Pancreas (tissue), 10 donors: ENCODE data around the gene RARB. TPM values are rescaled to one million over a fixed set of nuclear protein-coding genes. Genes with fewer than 3 reads are reported as not detected.

Source experiments
- ATAC-seq, 4 donors: fragments of 200-7000 bp; cut with Tn5 transposase; one replicate each; pipeline versions ENCODE4 v1.8.0 to v1.9.1; 2020; ENCODE audit warnings: mild to moderate bottlenecking in 4 of 4, moderate library complexity in 4 of 4
- DNase-seq, 6 donors: peaks; one replicate each; pipeline ENCODE4 v3.0.0-alpha.2; 2020
- FAIRE-seq: peaks from 2 replicates; lab custom pipeline; 2012; peaks lifted over from hg19 to GRCh38; lab: Jason Lieb, UNC
- H3K27ac ChIP-seq, 4 donors: fragments of 200-600 bp; sonication (generic); 1 replicate in 3 of 4; 2 replicates in 1 of 4; pipeline versions ENCODE4 v1.5.0 to v1.8.0; 2020
- H3K27me3 ChIP-seq, 4 donors: fragments of 200-600 bp; one replicate each; pipeline ENCODE4 v1.8.0; 2021
- H3K36me3 ChIP-seq, 3 donors: fragments of 200-600 bp; sonication (generic) in 1 of 3; one replicate each; pipeline versions ENCODE4 v1.5.0 to v1.8.0; 2020 to 2021
- H3K4me1 ChIP-seq, 3 donors: fragments of 200-600 bp; one replicate each; pipeline ENCODE4 v1.8.0; 2021
- H3K4me3 ChIP-seq, 4 donors: fragments of 200-600 bp; sonication (generic) in 2 of 4; one replicate each; pipeline versions ENCODE4 v1.5.0 to v1.8.0; 2020 to 2021
- H3K9me3 ChIP-seq, 4 donors: fragments of 200-600 bp; one replicate each; pipeline ENCODE4 v1.8.0; 2021
- WGBS, 2 donors: extraction: QIAGEN DNeasy Blood & Tissue Kit; methylation state at CpG; one replicate each; pipeline ENCODE4 v1.1.7; 2013; 5-methylcytosine and 5-hydroxymethylcytosine counted together
- intact Hi-C, 3 donors: fragments of 100-400 bp; cut with DNase I; formaldehyde crosslinking; loops; one replicate each; pipeline versions ENCODE4 v1.11.1 to v1.14.2; 2022
- polyA plus RNA-seq, 2 donors: library from polyadenylated mRNA; stranded (reverse); fragments of 200-250 nt; gene quantifications; one replicate each; pipeline ENCODE4 v1.2.3, GENCODE V29; 2013
- total RNA-seq, 6 donors: library from RNA; stranded (reverse); fragmentation: NEBNext Ultra II Directional in 4 of 6; extraction: Animal tissue kit (Norgen Biotek cat#: 25700) in 4 of 6; gene quantifications; one replicate each; pipeline versions ENCODE4 v1.2.1 to v1.2.4, GENCODE V29; 2021 to 2023
- TF ChIP-seq, protein P1 (sequence below), 4 donors: fragments of 200-600 bp; sonication (generic) in 3 of 4; IDR thresholded peaks; one replicate each; pipeline versions ENCODE4 v1.5.0 to v1.8.0; 2021; ENCODE audit warnings: antibody characterized with exemption in 4 of 4
- donor health status: healthy with polysubstance abuse.
- donor health status: DM: no; HTN: no; CAD: no; lungs with moderate emphysema.
- donor health status: DM: no; HTN: no; CAD: no.
- donor health status: control.
- donor health status: control.
- donor health status: Bipolar disorder and iron deficiency.
- donor health status: DM: yes; HTN: yes; CAD: no.
- donor health status: DM: no; HTN: no; CAD: no.
- donor health status: DM: no; HTN: no; CAD: no.
- donor health status: DM: yes; HTN: yes; CAD: no.

RARB gene
- total and polyA plus RNA-seq, 8 donors = 0.49 to 3.3 (median 0.75) TPM

DNA sequence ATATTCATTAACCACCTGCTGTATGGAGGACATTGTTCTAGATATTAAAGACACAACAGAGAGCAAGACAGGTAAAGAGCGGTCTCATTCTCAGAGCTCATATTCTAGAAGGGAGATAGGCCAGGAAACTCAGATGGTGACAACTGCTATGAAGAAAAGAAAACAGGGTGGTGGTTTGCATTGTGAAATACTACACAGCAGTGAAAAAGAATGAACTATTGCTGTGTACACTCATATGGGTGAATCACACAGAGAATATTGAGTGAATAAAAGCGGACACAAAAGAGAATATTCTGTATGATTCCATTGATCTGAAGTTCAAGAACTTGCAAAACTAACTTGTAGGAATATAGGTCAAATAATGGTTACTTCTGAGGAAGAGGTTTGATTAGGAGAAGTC lies 159.9 kb downstream of the RARB start:
- no peak for ATAC-seq
- intact Hi-C loops = loop anchor here in 1 of 3 donors (10.0 kb wide), 2 partner anchors 623 to 823 kb away; no protein-coding TSS in a partner anchor
- Histone ChIP-seq H3K4me3 (no peak overlapping the region), H3K27ac (no peak overlapping the region), H3K36me3 (no peaks in the 10 kb centered on the region), H3K27me3 (no peaks in the 10 kb centered on the region), H3K4me1 (peaks cover 0 to 4% (median 0%) of the 10 kb centered on the region in 3 donors), H3K9me3 (no peaks in the 10 kb centered on the region)
- TF ChIP-seq, protein P1, sequence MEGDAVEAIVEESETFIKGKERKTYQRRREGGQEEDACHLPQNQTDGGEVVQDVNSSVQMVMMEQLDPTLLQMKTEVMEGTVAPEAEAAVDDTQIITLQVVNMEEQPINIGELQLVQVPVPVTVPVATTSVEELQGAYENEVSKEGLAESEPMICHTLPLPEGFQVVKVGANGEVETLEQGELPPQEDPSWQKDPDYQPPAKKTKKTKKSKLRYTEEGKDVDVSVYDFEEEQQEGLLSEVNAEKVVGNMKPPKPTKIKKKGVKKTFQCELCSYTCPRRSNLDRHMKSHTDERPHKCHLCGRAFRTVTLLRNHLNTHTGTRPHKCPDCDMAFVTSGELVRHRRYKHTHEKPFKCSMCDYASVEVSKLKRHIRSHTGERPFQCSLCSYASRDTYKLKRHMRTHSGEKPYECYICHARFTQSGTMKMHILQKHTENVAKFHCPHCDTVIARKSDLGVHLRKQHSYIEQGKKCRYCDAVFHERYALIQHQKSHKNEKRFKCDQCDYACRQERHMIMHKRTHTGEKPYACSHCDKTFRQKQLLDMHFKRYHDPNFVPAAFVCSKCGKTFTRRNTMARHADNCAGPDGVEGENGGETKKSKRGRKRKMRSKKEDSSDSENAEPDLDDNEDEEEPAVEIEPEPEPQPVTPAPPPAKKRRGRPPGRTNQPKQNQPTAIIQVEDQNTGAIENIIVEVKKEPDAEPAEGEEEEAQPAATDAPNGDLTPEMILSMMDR (IDR thresholded peaks at IDR 0.05) = no peak
- no peak for DNase-seq
- FAIRE-seq = no peak
- WGBS, 2 donors = 96% methylated on average over 2 of the region's 2 CpGs

DNA sequence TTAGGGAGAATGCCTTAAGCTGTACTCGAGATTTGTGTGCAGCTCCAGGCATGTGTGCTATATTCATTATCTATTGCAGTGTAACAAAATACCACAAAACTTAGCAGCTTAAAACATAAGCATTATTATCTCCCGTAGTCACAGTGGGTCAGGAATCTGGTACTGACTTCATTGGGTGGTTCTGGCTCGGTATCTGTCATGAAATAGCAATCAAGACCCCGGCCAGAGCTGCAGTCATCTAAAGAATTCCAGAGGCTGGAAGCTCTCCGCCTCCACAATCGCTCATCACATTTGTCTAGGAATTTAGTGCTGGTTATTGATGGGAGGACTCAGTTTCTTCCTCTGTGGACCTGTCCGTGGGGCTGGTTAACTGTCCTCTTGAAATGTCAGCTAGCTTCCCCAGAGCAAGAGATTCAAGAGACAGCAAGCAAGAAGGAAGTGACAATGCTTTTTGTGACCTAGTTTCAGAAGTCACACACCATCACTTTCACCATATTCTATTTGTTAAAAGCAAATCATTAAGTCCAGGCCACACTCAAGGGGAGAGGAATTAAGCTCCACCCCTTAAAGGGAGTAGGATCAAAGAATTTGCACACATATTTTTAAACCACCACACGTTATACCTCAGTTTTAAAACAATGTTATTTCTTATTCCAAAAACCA lies 160.5 kb downstream of the RARB start:
- Histone ChIP-seq H3K9me3 (no peaks in the 10 kb centered on the region), H3K4me3 (no peak overlapping the region), H3K4me1 (peaks cover 0 to 10% (median 0%) of the 10 kb centered on the region in 3 donors), H3K36me3 (no peaks in the 10 kb centered on the region), H3K27ac (no peak overlapping the region), H3K27me3 (no peaks in the 10 kb centered on the region)
- TF ChIP-seq, protein P1 (IDR thresholded peaks at IDR 0.05) = no peak
- no peak for ATAC-seq
- FAIRE-seq = no peak
- WGBS, 2 donors = 73 to 87% methylated on average over 8 of the region's 8 CpGs
- intact Hi-C loops = loop anchor here in 1 of 3 donors (10.0 kb wide), 2 partner anchors 624 to 824 kb away; no protein-coding TSS in a partner anchor
- DNase-seq = no peak

- Histone ChIP-seq H3K4me3 (no peak overlapping the region), H3K9me3 (no peaks in the 10 kb centered on the region), H3K4me1 (peaks cover 0 to 12% (median 0%) of the 10 kb centered on the region in 3 donors), H3K27me3 (no peaks in the 10 kb centered on the region), H3K27ac (no peak overlapping the region), H3K36me3 (no peaks in the 10 kb centered on the region)
- no peak for ATAC-seq
- TF ChIP-seq, protein P1 (IDR thresholded peaks at IDR 0.05) = no peak
- no peak for DNase-seq
- WGBS, 2 donors = 91 to 100% methylated on average over 4 of the region's 4 CpGs
- intact Hi-C loops = loop anchor here in 1 of 3 donors (10.0 kb wide), 2 partner anchors 624 to 824 kb away; no protein-coding TSS in a partner anchor
- no peak for FAIRE-seq
Measured at GRCh38 chr3:25589104-25589782, 161.2 kb downstream of the RARB start.

GRCh38 chr3:25589783-25590258 lies 161.8 kb downstream of the RARB start:
- DNase-seq = no peak
- 75 to 78% methylated on average over 8 of the region's 8 CpGs for WGBS, 2 donors
- no peak for FAIRE-seq
- Histone ChIP-seq H3K27ac (no peak overlapping the region), H3K36me3 (no peaks in the 10 kb centered on the region), H3K4me1 (peaks cover 0 to 12% (median 0%) of the 10 kb centered on the region in 3 donors), H3K27me3 (no peaks in the 10 kb centered on the region), H3K9me3 (no peaks in the 10 kb centered on the region), H3K4me3 (no peak overlapping the region)
- TF ChIP-seq, protein P1 (IDR thresholded peaks at IDR 0.05) = no peak
- intact Hi-C loops = loop anchor here in 1 of 3 donors (10.0 kb wide), 2 partner anchors 625 to 825 kb away; no protein-coding TSS in a partner anchor
- ATAC-seq = no peak
